IMR-90 (cell line): ENCODE results near the gene PLPP4. TPM values are rescaled to one million over a fixed set of nuclear protein-coding genes. Genes with fewer than 3 reads are reported as not detected.

Source experiments
- ATAC-seq: fragments of 200-7000 bp; cut with Tn5 transposase; 2 replicates; pipeline ENCODE4 v1.9.1; 2020; ENCODE audit warnings: low read depth, mild to moderate bottlenecking, moderate library complexity
- BruUV-seq: library from RNA; stranded (reverse); fragments of 400-500 nt; replicated peaks from 2 replicates; lab custom pipeline; 2021; lab: Mats Ljungman, UMichigan
- CTCF ChIA-PET: fragments of 300-600 bp; formaldehyde crosslinking; extraction: SDS; loops from one replicate; lab custom pipeline; 2021; ENCODE audit warnings: antibody characterized with exemption; lab: Yijun Ruan, JAX
- POLR2A ChIA-PET: fragments of 300-600 bp; sonication (Branson Sonifier 250); formaldehyde crosslinking; loops from one replicate; lab custom pipeline; 2022; ENCODE audit warnings: antibody characterized with exemption; ENCODE audit not compliant: unreplicated experiment; lab: Charles Lee
- DNase-seq: peaks from one replicate; pipeline ENCODE4 v3.0.0; 2013
- H2AFZ ChIP-seq: replicated peaks from 2 replicates; pipeline ENCODE3; 2013; ENCODE audit warnings: low read length, mild to moderate bottlenecking; ENCODE audit not compliant: poor library complexity
- H2AK5ac ChIP-seq: 2 replicates; pipeline ENCODE4 v1.6.1; 2013; ENCODE audit warnings: low read depth, low read length, inconsistent platforms
- H2AK9ac ChIP-seq: replicated peaks from 2 replicates; pipeline ENCODE3; 2013; ENCODE audit warnings: mild to moderate bottlenecking, low read depth, low read length, moderate library complexity; ENCODE audit not compliant: poor library complexity
- H2BK120ac ChIP-seq: 2 replicates; pipeline ENCODE4 v1.6.1; 2013; ENCODE audit warnings: low read depth, low read length, inconsistent platforms
- H2BK15ac ChIP-seq: 3 replicates; pipeline ENCODE4 v1.6.1; 2013; ENCODE audit warnings: low read depth, low read length, inconsistent platforms
- H2BK20ac ChIP-seq: 2 replicates; pipeline ENCODE4 v1.6.1; 2013; ENCODE audit warnings: low read depth, mild to moderate bottlenecking, inconsistent platforms, low read length, moderate library complexity
- H2BK5ac ChIP-seq: 2 replicates; pipeline ENCODE4 v1.6.1; 2013; ENCODE audit warnings: mild to moderate bottlenecking, low read depth, low read length, inconsistent platforms; ENCODE audit not compliant: poor library complexity, severe bottlenecking
- H3K14ac ChIP-seq: replicated peaks from 2 replicates; pipeline ENCODE4 v1.6.1; 2013; ENCODE audit warnings: low read depth, low read length, inconsistent platforms
- H3K18ac ChIP-seq: 2 replicates; pipeline ENCODE4 v1.6.1; 2013; ENCODE audit warnings: low read depth, low read length, control low read depth
- H3K23ac ChIP-seq: 2 replicates; pipeline ENCODE4 v1.6.1; 2013; ENCODE audit warnings: low read depth, low read length, inconsistent platforms
- H3K27ac ChIP-seq: 2 replicates; pipeline ENCODE4 v1.5.1; 2013; ENCODE audit warnings: mild to moderate bottlenecking, control low read depth, low read length; ENCODE audit not compliant: insufficient read depth
- H3K27me3 ChIP-seq: 2 replicates; pipeline ENCODE4 v1.6.1; 2013; ENCODE audit warnings: low read length; ENCODE audit not compliant: control insufficient read depth, insufficient read depth
- H3K36me3 ChIP-seq: 2 replicates; pipeline ENCODE4 v1.6.1; 2013; ENCODE audit warnings: low read length, mixed read lengths; ENCODE audit not compliant: control insufficient read depth, insufficient read depth
- H3K4ac ChIP-seq: 2 replicates; pipeline ENCODE4 v1.6.1; 2013; ENCODE audit warnings: low read depth, low read length, inconsistent platforms
- H3K4me1 ChIP-seq: 2 replicates; pipeline ENCODE4 v1.6.1; 2013; ENCODE audit warnings: low read length, mixed read lengths; ENCODE audit not compliant: control insufficient read depth, insufficient read depth
- H3K4me2 ChIP-seq: 2 replicates; pipeline ENCODE4 v1.6.1; 2013; ENCODE audit warnings: low read depth, mild to moderate bottlenecking, control low read depth, low read length, moderate library complexity
- H3K4me3 ChIP-seq: 2 replicates; pipeline ENCODE4 v1.5.1; 2013; ENCODE audit warnings: low read depth, mild to moderate bottlenecking, control low read depth, low read length, moderate library complexity; ENCODE audit not compliant: insufficient read depth
- H3K56ac ChIP-seq: 2 replicates; pipeline ENCODE4 v1.6.1; 2013; ENCODE audit warnings: low read length, inconsistent platforms; ENCODE audit not compliant: insufficient read depth; ENCODE audit errors: extremely low read depth
- H3K79me1 ChIP-seq, 2 experiments: 2 replicates each; pipeline ENCODE4 v1.6.1; 2013; ENCODE audit warnings: low read length in 2 of 2, inconsistent platforms in 1 of 2, low read depth in 1 of 2
- H3K9ac ChIP-seq: 2 replicates; pipeline ENCODE4 v1.6.1; 2013; ENCODE audit warnings: low read depth, low read length, control low read depth
- H3K9me1 ChIP-seq: 2 replicates; pipeline ENCODE4 v1.6.1; 2013; ENCODE audit warnings: low read length, inconsistent platforms; ENCODE audit not compliant: insufficient read depth
- H3K9me3 ChIP-seq: 2 replicates; pipeline ENCODE4 v1.6.1; 2013; ENCODE audit warnings: low read length; ENCODE audit not compliant: control insufficient read depth, insufficient read depth
- H4K20me1 ChIP-seq: 2 replicates; pipeline ENCODE4 v1.6.1; 2013; ENCODE audit warnings: low read length, inconsistent platforms; ENCODE audit not compliant: insufficient read depth
- H4K5ac ChIP-seq: 2 replicates; pipeline ENCODE4 v1.6.1; 2013; ENCODE audit warnings: mild to moderate bottlenecking, low read depth, low read length, control low read depth
- H4K8ac ChIP-seq, 2 experiments: 2 replicates each; pipeline ENCODE4 v1.6.1; 2013; ENCODE audit warnings: low read depth in 2 of 2, low read length in 2 of 2, control low read depth in 1 of 2, inconsistent platforms in 1 of 2
- H4K91ac ChIP-seq: 2 replicates; pipeline ENCODE4 v1.6.1; 2013; ENCODE audit warnings: low read depth, low read length, inconsistent platforms; ENCODE audit not compliant: insufficient read depth
- RAD21 ChIP-seq: IDR thresholded peaks from 2 replicates; pipeline ENCODE4 v1.6.1; 2012; ENCODE audit warnings: low read length, improper control_type of control experiment
- WGBS, 2 experiments: methylation state at CpG; one replicate each; pipeline versions ENCODE4 v1.1.5 to v1.1.7; 2013; ENCODE audit warnings: missing lambda C conversion rate in 2 of 2; ENCODE audit not compliant: insufficient read length in 1 of 2; ENCODE audit errors: extremely low coverage in 2 of 2; 5-methylcytosine and 5-hydroxymethylcytosine counted together
- dilution Hi-C: fragments of 300-500 bp; cut with HindIII; formaldehyde crosslinking; loops from one replicate; pipeline ENCODE4 v1.14.3; 2018; ENCODE audit warnings: low sequenced_read_pairs; ENCODE audit not compliant: unreplicated experiment
- in situ Hi-C: fragments of 300-500 bp; cut with MboI; formaldehyde crosslinking; loops from 3 replicates; pipeline ENCODE4 v1.14.3; 2019; ENCODE audit warnings: low sequenced_read_pairs, inconsistent platforms, mixed read lengths
- intact Hi-C: fragments of 100-400 bp; cut with micrococcal nuclease; formaldehyde crosslinking; loops from 2 replicates; pipeline ENCODE4 v1.10.0; 2022
- polyA plus RNA-seq, 3 experiments: library from polyadenylated mRNA; depleted of rRNA; stranded (reverse); fragments of >200 nt; gene quantifications; 2 replicates each; pipeline ENCODE4 v1.2.3, GENCODE V29; 2012; ENCODE audit warnings: low replicate concordance in 1 of 3
- total RNA-seq: library from RNA; depleted of rRNA; stranded (reverse); fragments of >200 nt; gene quantifications from 2 replicates; pipeline ENCODE4 v1.2.3, GENCODE V29; 2012

Gene PLPP4
- total and polyA plus RNA-seq, 2 of the 4 experiments (the other 2 are of a cell fraction) = 0.18 to 0.60 TPM

GRCh38 chr10:120474956-120475355 lies 17.9 kb downstream of the PLPP4 start:
- Histone ChIP-seq H3K4me1 (no peaks in the 10 kb centered on the region), H3K9me1 (no peaks in the 10 kb centered on the region), H3K9me3 (peaks cover 19% of the 10 kb centered on the region), H3K23ac (no peak overlapping the region), H2BK15ac (no peak overlapping the region), H3K4ac (no peak overlapping the region), H2AFZ (no peak overlapping the region), H4K8ac (no peak overlapping the region), H4K5ac (no peak overlapping the region), H2BK120ac (no peak overlapping the region), H3K4me3 (no peak overlapping the region), H3K18ac (no peak overlapping the region), H3K27me3 (no peaks in the 10 kb centered on the region), H4K20me1 (no peaks in the 10 kb centered on the region), H3K79me1 (no peaks in the 10 kb centered on the region), H3K4me2 (no peak overlapping the region), H3K9ac (no peak overlapping the region), H2AK9ac (no peak overlapping the region), H2BK5ac (no peak overlapping the region), H3K36me3 (no peaks in the 10 kb centered on the region), H3K14ac (no peak overlapping the region), H2BK20ac (no peak overlapping the region), H3K56ac (no peak overlapping the region), H2AK5ac (no peak overlapping the region), H4K91ac (no peak overlapping the region), H3K27ac (no peak overlapping the region)
- in situ Hi-C loops = no loop called here
- dilution Hi-C loops = no loop called here
- no peak for ATAC-seq
- no TSS peak for BruUV-seq
- DNase-seq = no peak
- ChIA-PET CTCF (no interaction called here), POLR2A (no interaction called here)
- intact Hi-C loops = no loop called here
- no peak for TF ChIP-seq RAD21
- no CpG with 5 or more reads among the region's 1 CpG for WGBS, 2 experiments
